NCI-H748 treated with DMSO at 0.1 percent for 48 hours (cell line): ENCODE data around the gene DAAM1.

Experiments
- DNase-seq: peaks from one replicate; lab custom pipeline; 2025; lab: John Stamatoyannopoulos, UW

Gene DAAM1

DNA sequence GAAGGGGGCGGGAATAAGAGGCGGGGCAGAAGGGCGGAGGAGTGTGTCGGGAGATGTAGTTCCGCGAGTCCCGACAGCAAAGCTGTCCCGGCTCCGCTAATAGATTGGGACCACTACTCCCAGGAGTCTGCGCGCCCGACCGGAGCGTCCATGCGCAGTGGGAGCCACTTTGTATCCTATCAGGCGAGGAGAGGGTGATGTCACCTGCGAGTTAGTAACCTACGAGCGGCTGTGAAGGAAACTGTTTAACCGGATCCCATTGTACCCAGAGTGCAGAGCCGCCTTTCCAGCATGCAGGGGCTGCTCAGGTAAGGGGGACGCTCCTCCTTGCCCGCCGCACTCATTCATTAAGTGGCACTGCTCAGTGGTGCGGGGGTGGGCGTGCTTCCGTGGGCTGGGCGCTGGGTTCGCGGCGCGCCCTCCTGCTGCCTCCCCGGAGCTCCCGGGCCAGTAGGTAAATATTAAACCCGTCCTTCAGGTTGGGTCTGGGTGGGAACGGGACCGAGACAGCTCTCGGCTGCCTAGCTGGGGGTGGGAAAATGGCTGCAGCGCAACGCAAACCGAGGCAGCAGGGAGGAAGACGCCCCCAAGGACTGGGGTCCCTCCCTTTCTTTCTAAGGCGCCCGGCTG, at the start of gene DAAM1:
Gene DAAM1 (plus strand): TSS at position 207 of the 630 bp plus-strand sequence. CDS start 74,811 bp downstream, outside the sequence.
- peak; percentile 97 for DNase-seq

- no peak for DNase-seq
These were observed 49.1 kb upstream of the DAAM1 start for GRCh38 chr14:59139324-59139723.

DNA sequence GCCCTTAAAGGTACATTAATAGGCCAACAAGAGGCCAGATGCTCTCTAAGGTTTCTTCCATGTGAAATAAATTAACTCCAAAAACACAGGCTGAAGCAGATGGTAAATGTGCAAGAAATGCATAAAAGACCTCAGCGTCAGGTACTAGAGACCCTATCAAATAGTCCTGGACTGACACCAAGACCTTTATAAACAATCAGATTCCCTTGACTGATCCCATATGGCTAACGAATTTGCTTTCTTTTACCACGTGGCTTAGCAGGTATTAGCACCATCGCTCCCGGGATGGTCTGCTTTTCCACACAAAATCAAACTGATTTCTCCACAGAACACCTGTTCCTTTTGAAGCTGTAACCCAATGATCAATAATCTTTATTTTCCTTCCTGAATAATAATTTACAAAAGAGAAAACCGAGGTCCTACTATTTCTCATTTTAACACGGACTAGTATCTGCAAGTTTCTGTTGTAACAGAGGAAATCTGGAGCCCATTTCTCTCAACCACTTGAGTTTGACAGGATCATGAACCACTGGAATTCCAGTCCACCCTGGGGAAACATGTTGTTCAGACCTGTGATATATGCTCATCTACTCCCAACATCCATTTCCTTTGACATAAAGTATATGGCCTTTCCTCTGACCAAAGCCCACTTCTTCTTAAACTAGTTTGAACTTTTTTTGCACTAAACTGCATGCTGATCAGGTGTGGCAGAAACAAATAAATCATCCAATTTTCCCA, 48.2 kb upstream of the DAAM1 start:
- DNase-seq, result no peak

- DNase-seq, result no peak
These were observed 42.0 kb upstream of the DAAM1 start for GRCh38 chr14:59146484-59146883.

DNA sequence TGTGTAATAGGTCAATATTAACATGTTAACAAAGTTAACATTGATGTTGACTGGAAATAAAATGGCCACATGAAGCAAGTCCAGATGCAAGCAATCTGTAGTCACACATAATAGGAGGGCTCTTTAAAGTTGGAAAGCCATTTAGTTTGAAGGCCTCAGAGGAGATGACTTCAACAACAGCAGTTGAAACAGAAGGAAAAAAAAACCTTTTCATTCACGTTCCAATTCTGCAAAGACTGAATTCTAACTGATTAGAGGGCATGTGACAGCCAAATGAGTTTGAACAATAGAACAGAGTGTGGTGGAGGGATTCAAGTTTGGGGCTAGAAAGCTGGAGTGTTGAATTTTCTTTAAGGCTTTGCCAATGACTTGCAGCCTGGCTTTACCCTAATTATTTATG, 41.5 kb upstream of the DAAM1 start:
- no peak for DNase-seq

DNA sequence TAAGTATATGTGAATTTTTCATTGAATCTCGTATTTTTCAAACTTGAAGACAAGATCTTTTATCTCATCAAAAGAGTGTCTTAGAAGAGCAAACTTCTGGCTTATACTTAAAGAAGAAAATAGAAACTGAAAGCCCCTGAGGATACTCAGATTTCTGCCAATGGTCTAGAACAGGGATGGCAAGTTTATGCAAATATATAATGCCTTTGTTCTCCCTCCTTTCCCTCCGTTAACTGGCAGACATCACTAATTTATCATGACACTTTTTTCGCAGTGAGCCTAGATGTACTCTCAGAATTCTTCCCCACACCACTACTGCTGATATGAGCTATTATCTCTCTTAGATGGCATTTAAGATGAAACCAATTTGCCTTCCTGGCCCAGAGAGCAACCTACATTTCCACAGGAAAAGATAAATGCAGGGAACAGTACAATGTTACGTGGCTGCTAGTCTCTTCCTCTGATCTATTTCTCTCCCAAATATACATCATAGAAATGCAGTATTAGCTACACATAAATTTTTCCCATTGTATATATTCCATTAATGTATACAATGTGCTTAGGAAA, 40.0 kb upstream of the DAAM1 start:
- no peak for DNase-seq

DNA sequence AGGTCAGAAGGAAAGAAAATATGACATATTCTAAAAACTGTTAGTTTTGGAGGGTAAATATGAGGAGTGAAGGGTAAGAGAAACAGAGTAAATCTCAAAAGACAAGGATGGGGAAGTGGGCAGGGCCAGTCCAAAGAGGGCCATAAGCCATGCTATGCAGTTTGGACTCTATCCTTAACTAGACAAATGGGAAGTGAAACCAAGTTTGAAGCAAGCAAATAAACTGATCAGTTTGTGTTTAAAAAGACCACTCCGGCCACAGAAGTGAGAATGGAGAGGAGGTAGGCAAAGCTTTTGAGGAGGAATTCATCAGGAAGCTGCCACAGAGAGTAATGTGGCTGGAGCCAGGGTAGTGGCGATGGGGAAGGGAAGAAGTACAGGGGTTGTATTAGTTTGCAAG, 37.5 kb upstream of the DAAM1 start:
- no peak for DNase-seq

GRCh38 chr14:59154373-59154772, 34.1 kb upstream of the DAAM1 start:
- DNase-seq, result no peak

DNA sequence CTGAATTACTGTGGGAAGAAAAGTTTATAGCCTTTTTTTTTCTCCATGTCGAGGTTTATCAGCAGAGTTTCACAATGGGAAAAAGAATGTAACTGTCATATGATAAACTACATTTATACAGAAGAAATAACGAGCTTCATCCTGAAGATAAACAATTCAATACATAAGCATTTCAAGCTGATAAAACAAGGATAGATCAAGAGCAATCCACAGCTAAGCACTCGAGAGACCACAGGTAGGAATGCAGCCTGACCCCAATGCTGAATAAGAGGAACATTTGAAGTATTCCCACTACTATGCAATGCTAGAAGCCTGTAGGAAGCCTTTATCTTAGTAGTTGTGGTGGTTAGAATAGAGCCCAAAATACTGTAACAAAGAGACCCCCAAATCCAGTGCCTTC, 32.6 kb upstream of the DAAM1 start:
- no peak for DNase-seq

GRCh38 chr14:59159169-59159568, 29.3 kb upstream of the DAAM1 start:
- DNase-seq, result no peak

GRCh38 chr14:59160506-59160905, 28.0 kb upstream of the DAAM1 start:
- DNase-seq, result no peak

DNA sequence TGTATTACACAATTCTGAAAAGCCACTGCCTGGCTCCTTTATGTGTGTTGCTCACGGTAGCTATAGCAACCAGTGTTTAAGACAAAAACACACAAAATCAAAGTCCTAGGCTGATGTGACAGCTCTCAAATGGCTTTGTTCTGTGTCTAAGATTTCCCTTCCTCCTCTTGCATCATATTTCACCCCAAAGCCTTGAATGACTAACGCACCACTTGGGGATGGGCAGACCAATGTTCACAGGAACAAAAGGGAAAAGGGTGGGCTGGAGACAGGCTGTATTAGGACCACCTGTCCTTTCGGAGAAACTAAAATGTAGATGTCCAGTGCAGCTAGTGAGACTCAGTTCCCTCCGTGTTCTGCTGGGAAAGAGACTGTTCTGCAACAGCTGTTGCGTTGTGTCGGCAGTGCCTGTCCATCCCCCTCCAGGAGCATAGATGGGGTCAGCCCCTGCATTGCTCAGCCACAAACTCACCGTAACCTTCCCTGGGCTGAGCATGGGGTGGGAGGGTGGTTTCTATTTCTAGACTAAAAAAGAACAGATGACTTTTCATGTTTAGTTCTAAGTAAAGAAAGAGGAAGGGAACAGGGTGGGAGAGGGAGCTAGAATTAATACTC, 26.8 kb upstream of the DAAM1 start:
- DNase-seq, result no peak

DNA sequence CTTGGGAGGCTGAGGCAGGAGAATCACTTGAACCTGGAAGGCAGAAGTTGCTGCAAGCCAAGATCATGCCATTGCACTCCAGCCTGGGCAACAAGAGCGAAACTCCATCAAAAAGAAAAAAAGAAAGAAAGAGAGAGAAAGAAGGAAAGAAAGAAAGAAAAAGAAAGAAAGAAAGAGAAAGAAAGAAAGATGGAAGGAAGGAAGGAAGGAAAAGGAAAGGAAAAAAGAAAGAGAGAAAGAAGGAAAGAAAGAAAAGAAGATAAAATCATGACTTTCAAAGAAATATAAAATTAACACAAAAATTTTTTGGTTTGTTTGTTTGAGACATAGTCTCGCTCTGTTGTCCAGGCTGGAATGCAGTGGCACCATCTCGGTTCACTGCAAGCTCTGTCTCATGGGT, 22.2 kb upstream of the DAAM1 start:
- DNase-seq, result no peak

DNA sequence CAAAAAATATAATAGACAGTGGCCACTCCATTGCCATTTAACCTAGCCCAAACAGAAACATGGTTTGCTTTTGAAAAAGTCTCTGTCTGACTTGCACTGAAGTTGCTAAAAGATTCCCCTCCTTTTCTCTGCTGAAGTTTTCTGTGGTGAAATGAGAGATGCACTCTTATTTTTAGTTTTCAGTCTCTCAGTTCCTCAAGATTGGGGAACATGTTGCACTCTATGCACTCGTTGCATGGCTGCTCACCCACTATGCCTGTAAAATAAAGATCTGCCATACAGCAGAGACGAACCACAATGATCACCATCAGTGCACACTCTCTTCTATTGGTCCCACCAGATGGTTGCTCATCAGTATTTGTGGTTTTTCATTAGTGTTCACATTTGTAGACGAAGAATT, 13.1 kb upstream of the DAAM1 start:
- DNase-seq, result no peak

DNA sequence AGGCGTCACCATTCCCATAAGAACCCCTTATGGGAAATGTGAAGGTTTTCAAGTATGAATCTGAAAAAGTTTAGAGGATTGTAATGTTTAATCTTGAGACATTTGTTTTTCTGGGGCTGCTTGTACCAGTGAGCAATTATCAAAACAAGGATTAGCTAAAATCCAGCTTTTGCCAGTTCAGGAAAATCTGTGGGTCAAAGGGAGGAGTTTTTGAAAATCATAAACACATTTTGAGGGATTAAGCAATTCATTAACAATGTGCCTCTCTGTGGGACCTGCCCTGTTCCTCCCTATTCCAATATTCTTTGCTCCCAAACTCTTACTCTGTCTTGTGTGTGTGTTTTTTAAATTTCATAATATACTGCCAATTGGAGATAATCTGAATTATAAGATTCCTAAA, 11.7 kb upstream of the DAAM1 start:
- DNase-seq, result no peak

GRCh38 chr14:59177262-59177661, 11.2 kb upstream of the DAAM1 start:
- no peak for DNase-seq

GRCh38 chr14:59181791-59182190, 6.7 kb upstream of the DAAM1 start:
- DNase-seq, result no peak

DNA sequence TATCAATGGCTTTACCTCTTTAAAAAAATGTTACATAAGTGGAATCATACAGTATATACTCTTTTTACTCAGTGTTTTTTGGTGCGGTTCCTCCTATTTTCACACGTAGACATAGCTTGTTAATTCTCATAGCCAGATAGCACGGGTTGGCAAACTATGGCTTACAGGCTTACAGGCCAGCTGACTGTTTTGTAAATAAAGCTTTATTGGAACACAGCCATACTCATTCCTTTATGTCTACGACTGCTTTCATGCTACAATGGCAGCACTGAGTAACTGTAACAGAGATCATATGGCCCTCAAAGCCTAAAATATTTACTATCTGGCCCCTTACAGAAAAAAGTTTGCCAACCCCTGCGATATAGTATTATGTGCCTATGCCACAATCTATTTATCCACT, 5.8 kb upstream of the DAAM1 start:
- DNase-seq, result no peak

- no peak for DNase-seq
These were observed 5.3 kb upstream of the DAAM1 start for GRCh38 chr14:59183150-59183549.

- no peak for DNase-seq
These were observed 4.1 kb upstream of the DAAM1 start for GRCh38 chr14:59184396-59184795.

GRCh38 chr14:59185676-59186075, 2.8 kb upstream of the DAAM1 start:
- DNase-seq, result no peak

GRCh38 chr14:59186306-59186705, 2.2 kb upstream of the DAAM1 start:
- DNase-seq, result no peak

- no peak for DNase-seq
These were observed 1.3 kb upstream of the DAAM1 start for GRCh38 chr14:59187118-59187517.
